ENCODE data around the gene MAP9.
"Not testable (repeated sequence)": the region's sequence is repeated elsewhere in the genome, so short reads cannot be mapped to it uniquely, and the experiment has no call there.

The MAP9 gene

DNA sequence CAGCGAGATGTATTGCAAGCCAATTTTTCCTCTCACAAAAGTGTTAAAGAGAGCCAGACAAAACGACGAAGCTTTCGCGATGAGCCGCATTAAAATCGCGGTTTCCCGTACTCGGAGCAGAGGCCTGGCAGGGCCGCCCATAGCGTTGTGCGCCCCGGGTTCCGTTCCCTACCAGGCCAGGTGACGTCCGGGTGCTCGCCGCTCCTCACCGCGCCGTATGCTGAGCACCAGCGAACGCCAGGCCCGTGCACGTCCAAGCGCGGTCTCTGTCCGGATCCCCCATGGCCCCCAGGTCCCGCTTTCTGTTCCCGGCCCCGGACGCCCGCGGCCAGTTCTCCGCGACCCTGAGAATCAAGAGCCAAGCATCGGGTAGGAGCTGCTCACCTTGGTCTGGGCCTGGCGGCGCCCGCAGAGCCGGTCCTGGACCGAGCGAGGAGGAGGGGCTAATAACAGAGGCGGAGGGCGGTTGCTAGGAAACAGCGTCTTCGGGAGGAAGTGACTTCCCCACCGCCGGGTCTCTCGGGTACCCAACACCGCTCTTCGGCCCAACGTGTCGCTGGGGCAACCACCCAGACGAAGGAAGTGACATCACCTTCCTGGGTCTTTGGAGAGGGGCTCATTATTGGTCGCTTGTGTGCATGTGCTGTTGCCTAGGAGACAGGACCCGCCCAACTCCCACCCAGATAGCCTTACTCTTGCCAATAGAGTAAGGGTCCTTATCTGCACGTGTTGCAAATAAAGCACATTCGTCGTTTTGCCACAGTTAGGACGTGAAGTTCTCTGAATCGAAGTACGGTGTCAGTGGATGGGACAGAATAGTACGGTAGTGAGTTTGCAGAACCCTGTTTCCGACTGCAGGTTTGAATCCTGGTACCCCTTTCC is at the start of gene MAP9:
MAP9 (minus strand) TSS at position 579 of the 882 bp plus-strand sequence. CDS start 1,115 bp downstream, outside the sequence.
- DNase-seq (ENCODE audit: low read depth, low spot score), result peak; percentile 67

DNA sequence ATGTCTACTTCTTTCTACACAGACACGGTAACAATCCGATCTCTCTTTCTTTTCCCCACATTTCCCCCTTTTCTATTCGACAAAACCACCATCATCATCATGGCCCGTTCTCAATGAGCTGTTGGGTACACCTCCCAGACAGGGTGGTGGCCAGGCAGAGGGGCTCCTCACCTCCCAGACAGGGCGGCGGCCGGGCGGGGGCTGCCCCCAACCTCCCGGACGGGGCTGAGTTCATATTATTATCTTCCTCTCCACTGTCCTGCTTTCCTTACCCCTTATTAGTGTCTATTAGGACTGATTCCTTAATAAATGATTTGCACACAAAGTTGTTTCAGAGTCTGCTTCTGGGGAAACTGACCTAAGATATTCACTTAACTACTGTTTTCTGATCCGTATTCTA is 48.0 kb upstream of the MAP9 start:
- not testable (repeated sequence) for DNase-seq (ENCODE audit: low read depth, low spot score)

DNA sequence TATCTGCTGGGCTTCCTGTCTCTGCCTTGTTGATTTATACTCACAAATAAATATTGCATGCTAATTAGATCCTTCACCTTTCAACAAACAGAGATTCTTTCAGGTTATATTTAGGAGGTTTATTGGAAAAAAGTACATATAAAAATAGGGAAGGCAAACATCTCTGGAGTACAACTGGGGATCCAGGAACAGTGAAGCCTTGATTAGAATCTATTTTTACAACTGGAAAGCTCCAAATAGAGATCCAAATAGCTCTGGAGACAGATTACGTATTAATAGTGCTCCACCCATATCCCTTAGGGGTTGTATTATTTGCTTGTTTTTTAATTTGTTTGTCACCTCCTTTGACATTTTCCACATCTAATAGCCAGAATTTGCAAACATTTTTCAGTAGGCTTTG is 46.9 kb upstream of the MAP9 start:
- no peak for DNase-seq (ENCODE audit: low read depth, low spot score)

DNA sequence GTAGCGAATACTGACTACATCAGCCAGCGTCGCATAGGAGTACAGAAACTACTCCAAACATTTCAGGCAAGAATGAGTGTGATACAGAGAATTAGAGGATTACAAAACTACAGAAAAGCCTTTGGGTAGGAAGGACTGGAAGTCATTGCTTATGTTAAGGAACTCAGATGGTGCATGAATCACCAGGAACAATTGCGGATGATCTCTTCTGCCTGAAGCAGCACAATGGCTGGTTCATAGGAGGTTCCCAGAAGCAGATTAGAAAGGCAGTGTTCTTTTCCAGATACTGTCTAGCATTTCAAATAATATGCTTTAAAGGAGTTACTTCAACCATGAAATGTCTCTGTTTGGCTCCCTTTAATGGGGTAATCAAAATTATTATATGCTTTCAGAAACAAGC is 42.5 kb upstream of the MAP9 start:
- DNase-seq (ENCODE audit: low read depth, low spot score), result no peak

DNA sequence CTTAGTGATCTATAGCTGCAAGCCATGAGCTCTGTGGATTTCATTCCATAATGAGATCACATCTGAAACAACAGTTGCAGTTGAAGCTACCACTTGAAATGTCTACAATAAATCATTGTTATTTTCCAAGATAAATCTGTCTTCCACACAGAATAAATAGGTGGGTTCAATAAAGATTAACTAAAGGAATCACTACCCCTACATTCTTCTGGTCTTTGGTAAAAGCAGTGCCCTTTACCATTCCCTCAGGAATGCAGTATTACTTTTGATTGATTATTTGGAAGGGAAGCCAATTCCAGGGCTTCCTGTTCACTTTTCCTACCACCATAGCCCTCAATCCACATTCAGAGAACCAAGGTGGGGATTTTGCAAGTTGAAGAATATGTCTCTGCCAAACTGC is 38.9 kb upstream of the MAP9 start:
- no peak for DNase-seq (ENCODE audit: low read depth, low spot score)

DNA sequence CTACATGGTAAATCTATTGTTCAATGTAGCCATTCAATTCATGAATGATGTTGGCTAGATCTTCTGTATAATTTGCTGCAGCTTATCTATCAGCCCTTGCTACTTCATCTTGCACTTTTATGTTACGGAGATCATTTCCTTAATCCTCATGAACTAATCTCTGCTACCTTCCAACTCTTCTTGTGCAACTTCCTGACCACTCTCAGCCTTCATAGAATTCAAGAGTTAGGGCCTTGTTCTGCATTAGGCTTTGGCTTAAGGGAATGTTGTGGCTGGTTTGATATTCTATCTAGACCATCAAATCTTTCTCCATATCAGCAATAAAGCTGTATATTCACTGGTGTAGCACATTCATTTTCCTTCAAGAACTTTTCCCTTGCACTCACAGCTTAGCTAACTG is 36.7 kb upstream of the MAP9 start:
- no peak for DNase-seq (ENCODE audit: low read depth, low spot score)

DNA sequence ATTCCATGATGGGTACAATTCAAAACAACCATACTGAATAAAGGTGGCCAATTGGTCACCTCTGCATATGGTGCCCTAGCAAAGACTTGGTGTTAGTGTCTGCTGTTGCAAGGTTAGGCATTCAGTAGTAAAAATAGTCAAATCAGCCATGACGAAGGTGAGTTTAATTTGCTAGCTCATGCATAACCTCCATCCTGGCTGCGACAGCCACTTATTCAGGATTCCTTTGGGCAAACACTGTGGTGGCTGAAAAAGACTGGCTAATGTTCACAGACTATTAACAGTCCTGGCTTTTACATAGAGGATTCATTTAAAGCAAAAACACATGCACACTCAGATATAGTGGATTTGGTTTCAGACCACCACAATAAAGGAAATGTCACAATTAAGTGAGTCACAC is 34.8 kb upstream of the MAP9 start:
- no peak for DNase-seq (ENCODE audit: low read depth, low spot score)

DNA sequence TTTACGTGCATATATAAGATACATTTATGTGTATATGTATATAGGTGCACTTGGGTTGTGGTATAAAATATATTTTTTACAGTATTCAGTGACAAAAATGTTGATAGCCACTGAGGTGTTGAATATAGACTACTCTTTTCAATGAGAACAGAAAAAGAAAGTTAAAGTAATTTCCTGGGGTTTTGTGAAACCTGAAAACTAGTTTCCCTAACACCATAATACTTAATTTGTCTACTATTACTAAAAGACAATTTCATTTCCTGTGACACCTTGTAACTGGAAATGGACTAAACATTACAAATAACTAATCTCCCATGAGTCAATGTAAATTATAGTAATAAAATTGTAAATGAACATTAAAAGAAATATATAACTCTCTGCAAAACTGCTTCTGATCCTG is 32.0 kb upstream of the MAP9 start:
- DNase-seq (ENCODE audit: low read depth, low spot score), result no peak

DNA sequence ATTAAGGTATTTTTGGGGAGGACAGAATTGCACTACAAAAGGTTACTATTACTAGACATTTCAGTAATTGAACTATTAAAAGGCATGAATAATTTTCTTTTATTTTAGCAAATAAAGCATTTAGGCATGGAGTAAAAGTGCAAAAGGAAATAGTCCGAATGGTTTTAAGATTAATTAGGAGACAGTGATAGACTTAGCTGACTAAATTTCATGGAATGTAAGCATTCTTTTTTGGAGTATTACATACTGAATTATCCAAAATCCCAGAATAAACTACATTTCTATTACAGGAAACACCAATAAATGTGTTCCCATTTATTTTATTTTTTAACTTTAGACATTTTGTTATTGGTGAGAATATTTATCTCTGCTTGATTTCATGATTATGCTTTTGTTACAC is 30.7 kb upstream of the MAP9 start:
- DNase-seq (ENCODE audit: low read depth, low spot score), result no peak

DNA sequence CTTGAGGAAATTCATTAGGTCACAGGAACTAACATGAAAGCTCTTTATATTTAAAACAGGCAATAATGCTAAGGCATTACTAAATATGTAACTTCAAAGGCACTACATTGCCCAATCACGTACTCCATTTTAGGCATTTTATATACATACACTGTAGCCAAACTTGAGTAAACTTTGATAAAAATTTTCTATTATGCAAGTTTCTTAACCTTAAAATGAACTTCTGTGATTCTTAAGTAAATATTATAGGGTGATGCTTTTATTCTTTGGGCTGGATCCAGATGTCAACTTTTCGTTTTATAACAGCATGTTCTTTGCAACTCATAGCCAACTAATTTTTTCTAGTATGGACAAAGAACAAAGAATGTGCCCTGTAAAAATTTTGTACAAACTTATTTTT is 28.3 kb upstream of the MAP9 start:
- no peak for DNase-seq (ENCODE audit: low read depth, low spot score)

DNA sequence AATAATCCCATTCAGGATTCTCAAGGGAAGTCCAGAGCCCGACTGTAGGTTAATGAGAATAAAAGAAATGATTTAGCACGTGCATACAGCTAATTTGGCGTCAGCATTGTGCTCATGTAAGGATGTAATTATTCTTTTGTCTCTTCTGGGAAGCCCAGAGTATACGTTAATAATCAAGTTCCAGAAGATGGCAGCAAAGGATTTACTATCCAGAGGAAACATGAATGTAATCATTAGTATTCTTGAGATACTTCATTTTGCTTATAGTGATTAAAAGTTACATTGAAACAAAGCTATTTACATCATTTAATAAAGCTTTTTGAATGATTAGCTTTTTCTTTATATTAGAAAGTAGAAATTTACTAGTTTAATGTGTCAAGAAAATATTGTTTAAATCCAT is 27.1 kb upstream of the MAP9 start:
- DNase-seq (ENCODE audit: low read depth, low spot score), result no peak

DNA sequence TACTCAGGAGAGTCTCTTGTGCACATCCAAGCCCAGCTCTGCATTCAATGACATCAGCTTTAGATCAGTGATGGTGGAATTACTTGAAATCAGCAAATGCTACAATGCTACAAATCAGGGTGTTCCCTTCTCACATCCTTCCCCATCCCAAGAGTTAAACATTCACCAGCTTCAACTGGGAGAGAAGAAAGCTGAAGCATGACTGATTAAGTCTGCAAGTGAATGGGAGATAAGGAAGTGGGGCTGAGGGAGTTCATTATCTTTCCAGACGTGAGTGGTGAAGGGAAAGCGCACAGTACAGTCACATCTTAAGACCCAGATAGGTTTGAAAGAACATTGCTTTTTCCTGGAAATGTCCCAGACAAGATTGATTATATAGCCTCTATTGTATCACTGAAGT is 26.2 kb upstream of the MAP9 start:
- DNase-seq (ENCODE audit: low read depth, low spot score), result no peak

DNA sequence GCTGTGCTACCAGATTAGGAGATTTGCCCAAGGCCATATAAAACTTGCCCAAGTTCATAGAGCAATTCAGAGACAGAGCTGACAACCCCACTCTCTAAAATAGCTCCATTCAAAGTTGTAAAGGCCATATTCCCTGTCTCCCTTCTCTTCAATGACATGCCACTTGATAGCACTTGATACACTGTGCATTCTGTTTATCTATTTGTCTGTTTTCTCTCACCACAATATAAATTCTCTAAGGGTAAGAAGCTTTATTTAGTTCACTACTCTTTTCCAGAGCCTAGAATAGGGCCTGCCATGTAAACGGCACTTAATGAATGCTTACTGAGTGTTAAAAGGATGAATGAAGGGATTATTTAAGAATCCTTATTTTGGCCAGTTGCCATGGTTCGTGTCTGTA is 24.1 kb upstream of the MAP9 start:
- no peak for DNase-seq (ENCODE audit: low read depth, low spot score)

DNA sequence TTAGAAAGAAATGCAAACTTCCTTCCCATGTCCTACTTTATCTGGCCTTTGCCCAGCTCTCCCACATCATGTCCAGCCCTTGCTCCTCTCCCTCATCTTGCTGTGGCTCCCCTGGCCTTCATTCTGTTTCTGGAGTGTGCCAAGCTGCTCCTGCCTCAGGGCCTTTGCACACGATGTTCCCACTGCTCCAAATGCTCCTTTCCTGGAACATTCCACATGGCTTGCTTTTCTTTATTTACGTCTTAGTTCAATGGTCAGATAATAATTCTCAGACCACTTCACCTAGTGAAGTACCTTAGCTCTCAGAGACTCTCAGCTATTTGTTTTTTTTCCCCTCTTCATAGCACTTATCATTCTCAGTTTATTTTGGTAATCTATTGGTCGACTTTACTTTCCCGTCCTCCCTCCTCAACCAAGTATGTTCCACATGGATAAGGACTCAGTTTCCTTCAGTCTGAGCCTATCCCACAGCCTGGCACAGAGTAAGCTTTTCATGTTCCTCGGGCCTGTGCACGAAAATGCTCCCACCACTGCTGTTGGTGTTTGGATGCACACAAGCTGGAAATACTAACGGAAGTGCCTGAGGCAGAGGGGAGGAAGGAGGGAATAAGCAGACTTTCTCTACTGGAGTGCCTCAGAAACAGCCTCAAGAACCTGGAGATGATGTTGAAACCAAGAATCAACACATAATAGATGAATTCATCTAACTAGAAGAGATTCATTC is 23.4 kb upstream of the MAP9 start:
- DNase-seq (ENCODE audit: low read depth, low spot score), result no peak

DNA sequence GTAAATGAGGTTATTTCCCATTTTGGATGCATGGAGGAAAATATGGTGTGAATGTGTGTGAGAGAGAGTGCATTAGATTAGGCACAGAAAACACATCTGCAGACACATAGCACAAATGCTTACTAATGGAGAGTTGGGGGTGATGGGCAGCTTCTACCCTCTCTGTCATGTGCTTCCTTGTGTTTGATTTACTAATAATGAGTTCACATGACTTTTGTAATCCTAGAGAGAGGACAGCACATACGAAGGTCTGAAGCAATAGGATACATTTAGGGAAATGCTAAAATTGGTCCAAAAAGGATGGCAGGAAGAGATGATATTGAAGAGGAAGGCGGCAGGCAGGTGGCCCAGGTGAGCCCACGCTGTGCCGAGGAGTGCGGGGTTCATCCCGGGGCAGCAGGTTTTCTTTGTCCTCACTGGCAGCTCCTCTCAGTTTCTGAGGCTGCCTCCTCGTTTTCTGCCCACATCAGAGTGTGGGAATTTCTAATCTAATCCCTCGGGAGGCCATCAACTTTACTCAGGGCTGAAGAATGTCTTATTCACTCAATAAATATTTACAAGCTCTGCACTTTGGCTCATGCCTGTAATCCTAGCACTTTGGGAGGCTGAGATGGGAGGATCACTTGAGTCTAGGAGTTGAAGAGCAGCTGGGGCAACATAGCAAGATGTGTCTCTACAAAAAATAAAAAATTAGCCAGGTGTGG is 15.9 kb upstream of the MAP9 start:
- DNase-seq (ENCODE audit: low read depth, low spot score), result no peak

DNA sequence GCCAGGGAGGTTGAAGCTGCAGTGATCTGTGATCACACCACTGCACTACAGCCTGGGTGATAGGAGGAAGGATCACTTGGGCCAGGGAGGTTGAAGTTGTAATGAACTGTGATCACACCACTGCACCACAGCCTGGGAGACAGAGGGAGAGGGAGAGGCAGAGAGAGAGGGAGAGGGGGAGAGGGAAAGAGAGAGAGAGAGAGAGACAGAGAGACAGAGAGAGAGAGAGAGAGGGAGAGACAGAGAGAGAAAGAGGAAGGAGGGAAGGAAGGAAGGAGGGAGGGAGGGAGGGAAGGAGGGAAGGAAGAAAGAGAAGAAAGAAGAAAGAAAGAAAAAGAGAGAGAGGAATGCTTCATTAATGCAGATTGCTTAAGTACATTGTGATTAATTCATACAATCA is 15.2 kb upstream of the MAP9 start:
- no peak for DNase-seq (ENCODE audit: low read depth, low spot score)

DNA sequence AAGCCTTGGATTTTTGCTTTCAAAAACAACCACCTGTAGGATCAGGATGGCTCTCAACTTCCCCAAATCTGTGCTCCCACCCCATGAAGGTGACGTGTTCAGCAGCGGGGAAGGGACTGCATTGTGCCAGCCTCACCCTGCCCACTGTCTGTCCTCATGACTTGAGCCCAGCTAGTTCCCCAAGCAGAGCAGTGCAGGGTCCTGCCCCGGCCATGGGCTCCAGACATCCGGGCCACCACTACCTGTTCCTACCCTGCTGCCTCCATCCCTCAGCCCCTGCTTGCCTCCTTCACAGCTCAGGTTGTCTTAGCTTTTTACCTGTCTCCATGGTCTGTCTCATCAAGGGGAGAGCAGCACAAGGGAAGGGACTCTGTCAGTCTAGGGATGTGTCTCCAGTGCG is 11.4 kb upstream of the MAP9 start:
- no peak for DNase-seq (ENCODE audit: low read depth, low spot score)

DNA sequence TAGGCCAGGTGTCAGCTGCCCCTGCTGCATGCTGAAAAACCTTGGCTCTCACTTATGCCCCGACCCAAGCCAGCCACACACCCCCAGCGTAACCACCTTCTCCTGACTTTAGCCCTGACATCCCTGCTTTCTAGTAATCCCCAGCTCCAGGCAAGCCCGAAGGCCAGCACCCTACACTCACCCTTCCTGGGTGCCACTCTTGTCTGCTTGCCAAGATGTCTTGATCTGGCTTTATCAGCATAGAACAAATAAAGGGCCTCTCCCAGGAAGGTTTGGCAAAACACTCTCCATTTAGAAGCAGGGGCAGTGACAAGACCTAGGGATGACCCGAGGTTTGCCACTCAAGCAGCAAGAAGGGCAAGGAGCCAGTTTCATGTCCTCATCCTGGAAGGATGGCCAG is 6.8 kb upstream of the MAP9 start:
- DNase-seq (ENCODE audit: low read depth, low spot score), result no peak

DNA sequence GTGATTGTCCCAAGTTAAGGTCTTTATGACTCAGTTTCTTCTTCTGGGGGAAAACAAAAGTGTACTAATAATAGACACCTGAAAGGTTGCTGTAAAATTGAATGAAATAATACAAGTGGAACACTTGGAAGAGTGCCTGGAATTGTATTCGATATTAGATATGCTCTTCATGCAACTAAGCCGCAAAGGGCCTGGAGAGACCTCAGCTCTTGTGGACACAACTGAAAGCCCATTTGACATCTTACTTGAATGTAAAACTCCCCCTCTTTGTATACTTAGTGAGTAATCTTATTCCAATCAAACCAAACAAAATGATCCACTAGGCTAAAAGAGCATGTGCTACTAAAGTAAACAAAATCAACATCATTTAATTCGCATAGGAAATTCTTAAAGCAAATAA is 511 bp upstream of the MAP9 start:
- DNase-seq (ENCODE audit: low read depth, low spot score), result no peak

DNA sequence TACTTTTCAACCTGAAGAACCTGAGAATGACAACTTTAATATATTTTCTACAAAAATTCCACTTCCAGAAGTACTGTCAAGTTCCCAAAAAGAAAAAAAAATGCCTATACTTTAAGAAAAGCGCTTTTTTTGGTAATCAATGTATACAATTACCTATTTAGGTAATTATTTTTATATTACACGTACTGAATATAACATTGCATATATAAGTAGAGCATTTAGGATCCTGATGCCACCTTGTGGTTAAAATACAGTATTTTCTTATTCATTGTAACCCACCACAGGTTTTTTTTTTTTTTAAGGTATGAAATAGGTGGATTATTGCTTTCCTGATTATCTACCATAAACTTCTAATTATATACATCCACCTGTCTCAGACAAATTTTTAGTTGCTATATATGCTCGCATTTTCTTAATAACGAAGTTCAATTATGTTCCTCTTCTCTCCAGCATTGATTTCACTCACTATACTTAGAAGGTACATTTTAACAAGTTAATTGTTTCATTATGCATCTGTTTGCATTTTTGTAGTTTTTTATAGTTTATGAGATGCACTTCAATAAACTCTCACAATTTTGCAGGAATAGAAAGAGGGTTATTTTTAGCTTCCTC is 5.2 kb downstream of the MAP9 start:
- no peak for DNase-seq (ENCODE audit: low read depth, low spot score)

DNA sequence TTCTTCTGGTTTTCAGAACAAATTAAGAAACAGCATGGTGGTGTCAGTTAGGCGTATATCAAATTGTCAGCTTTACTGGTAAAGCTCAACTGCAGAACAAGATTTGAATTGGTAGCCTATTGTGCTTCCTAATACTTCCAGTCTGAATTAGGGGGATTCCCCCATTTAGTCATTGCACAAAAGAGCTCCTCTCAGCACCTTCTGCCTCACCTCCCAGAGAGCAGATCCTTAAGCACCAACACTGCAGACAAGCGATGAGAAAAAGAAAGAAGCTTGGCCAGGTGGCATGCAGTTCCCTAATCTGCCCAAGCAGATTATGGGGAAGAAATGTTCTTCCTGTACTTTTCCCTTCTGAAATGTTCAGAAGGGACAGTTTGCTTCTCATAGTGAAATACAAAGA is 9.2 kb downstream of the MAP9 start:
- DNase-seq (ENCODE audit: low read depth, low spot score), result no peak

DNA sequence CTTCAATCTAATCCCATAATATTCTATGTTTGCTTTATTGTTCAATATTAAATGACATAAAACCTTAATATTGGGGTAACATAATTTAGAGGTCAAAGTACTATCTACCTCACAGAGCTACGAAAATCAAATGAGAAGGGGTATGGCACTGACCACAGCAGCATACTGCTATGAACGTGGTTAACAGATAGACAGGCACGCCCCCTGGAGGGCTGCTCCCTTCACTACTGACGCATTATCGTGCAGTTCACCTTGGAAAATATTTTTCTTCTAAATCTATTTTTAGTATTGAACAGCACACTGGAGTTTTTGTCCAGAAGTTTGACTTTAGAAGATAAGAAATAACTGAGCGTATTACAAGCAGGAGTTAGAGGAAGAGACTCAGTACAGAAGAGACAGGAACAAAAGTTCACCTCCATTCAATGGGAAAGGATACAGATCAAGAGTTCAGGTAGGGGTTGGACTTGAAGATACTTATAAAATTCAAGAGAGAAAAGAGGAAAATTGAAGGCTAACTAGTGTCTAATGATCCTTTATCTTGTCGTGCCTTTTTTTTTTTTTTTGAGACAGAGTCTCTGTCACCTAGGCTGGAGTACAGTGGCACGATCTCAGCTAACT is 22.7 kb downstream of the MAP9 start:
- no peak for DNase-seq (ENCODE audit: low read depth, low spot score)
